Measurements from ENCODE around the gene CCNB1.

The CCNB1 gene

GRCh38 chr5:69209602-69210001 is 42.7 kb downstream of the CCNB1 start:
- DNase-seq (ENCODE audit: extremely low read depth, low read depth) = no peak
- TF ChIP-seq CTCF (IDR thresholded peaks at IDR 0.05; ENCODE audit: low read depth, low read length, missing control alignments) = no peak
- no peak overlapping the region for H3K4me3 ChIP-seq (replicated peaks; ENCODE audit: low read depth, low read length)

- no peak for DNase-seq (ENCODE audit: extremely low read depth, low read depth)
- no peak overlapping the region for H3K4me3 ChIP-seq (replicated peaks; ENCODE audit: low read depth, low read length)
- TF ChIP-seq CTCF (IDR thresholded peaks at IDR 0.05; ENCODE audit: low read depth, low read length, missing control alignments) = no peak
Observed at GRCh38 chr5:69211200-69211599, 44.2 kb downstream of the CCNB1 start.

- no peak for TF ChIP-seq CTCF (IDR thresholded peaks at IDR 0.05; ENCODE audit: low read depth, low read length, missing control alignments)
- no peak for DNase-seq (ENCODE audit: extremely low read depth, low read depth)
- no peak overlapping the region for H3K4me3 ChIP-seq (replicated peaks; ENCODE audit: low read depth, low read length)
Observed at GRCh38 chr5:69212022-69212421, 45.1 kb downstream of the CCNB1 start.

GRCh38 chr5:69213513-69214215 is 46.7 kb downstream of the CCNB1 start:
- DNase-seq (ENCODE audit: extremely low read depth, low read depth) = peak; percentile 57
- H3K4me3 ChIP-seq (replicated peaks; ENCODE audit: low read depth, low read length) = no peak overlapping the region
- no peak for TF ChIP-seq CTCF (IDR thresholded peaks at IDR 0.05; ENCODE audit: low read depth, low read length, missing control alignments)

- H3K4me3 ChIP-seq (replicated peaks; ENCODE audit: low read depth, low read length) = peak overlapping the region; percentile 98
- DNase-seq (ENCODE audit: extremely low read depth, low read depth) = no peak
Observed at GRCh38 chr5:69217151-69217511, 50.2 kb downstream of the CCNB1 start.

GRCh38 chr5:69217548-69218526 is 50.9 kb downstream of the CCNB1 start:
- no peak for TF ChIP-seq CTCF (IDR thresholded peaks at IDR 0.05; ENCODE audit: low read depth, low read length, missing control alignments)
- DNase-seq (ENCODE audit: extremely low read depth, low read depth) = peak; percentile 61
- H3K4me3 ChIP-seq (replicated peaks; ENCODE audit: low read depth, low read length) = peak overlapping the region; percentile 98

More at GRCh38 chr5:69217151-69217511, 50.2 kb downstream of the CCNB1 start:
- TF ChIP-seq CTCF (IDR thresholded peaks at IDR 0.05; ENCODE audit: low read depth, low read length, missing control alignments) = no peak

Measured in HFF-Myc (cell line).